ENCODE measurements around the gene TACR1. TPM values are rescaled to one million over a fixed set of nuclear protein-coding genes. Genes with fewer than 3 reads are reported as not detected.

The TACR1 gene
- total and polyA plus RNA-seq, 8 donors: 0.07 to 0.40 (median 0.09) TPM

DNA sequence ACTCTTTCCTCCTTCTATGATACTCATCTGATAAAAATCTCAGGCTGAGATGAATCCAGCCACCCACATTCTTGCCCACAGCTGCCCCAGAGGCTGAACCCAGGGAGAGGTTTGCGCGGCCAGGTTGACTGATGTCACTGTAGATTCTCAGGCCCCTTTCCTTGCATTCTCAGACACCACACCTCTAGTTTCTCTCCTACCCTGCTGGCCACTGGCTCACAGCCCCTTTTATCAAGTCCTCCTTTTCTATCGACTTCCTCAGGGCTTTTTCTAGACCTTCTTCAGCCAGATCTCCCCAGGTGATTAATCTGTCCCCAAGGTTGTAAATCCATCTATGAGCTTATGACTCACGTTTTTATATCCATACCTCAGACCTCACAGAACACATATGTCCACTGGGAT lies 99.8 kb downstream of the TACR1 start:
- no peak overlapping the region for H3K27ac ChIP-seq
- H3K27me3 ChIP-seq: no peaks in the 10 kb centered on the region
- no peaks in the 10 kb centered on the region for H3K4me1 ChIP-seq
- DNase-seq (no peak), FAIRE-seq (no peak), ATAC-seq (no peak)
- 59 to 74% methylated on average over 4 of the region's 4 CpGs for WGBS, 2 donors
- intact Hi-C loops (cut with DNase I): no loop called here
- H3K9me3 ChIP-seq: no peaks in the 10 kb centered on the region
- no peaks in the 10 kb centered on the region for H3K36me3 ChIP-seq
- TF ChIP-seq, protein P1, sequence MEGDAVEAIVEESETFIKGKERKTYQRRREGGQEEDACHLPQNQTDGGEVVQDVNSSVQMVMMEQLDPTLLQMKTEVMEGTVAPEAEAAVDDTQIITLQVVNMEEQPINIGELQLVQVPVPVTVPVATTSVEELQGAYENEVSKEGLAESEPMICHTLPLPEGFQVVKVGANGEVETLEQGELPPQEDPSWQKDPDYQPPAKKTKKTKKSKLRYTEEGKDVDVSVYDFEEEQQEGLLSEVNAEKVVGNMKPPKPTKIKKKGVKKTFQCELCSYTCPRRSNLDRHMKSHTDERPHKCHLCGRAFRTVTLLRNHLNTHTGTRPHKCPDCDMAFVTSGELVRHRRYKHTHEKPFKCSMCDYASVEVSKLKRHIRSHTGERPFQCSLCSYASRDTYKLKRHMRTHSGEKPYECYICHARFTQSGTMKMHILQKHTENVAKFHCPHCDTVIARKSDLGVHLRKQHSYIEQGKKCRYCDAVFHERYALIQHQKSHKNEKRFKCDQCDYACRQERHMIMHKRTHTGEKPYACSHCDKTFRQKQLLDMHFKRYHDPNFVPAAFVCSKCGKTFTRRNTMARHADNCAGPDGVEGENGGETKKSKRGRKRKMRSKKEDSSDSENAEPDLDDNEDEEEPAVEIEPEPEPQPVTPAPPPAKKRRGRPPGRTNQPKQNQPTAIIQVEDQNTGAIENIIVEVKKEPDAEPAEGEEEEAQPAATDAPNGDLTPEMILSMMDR (IDR thresholded peaks at IDR 0.05): no peak
- H3K4me3 ChIP-seq: no peak overlapping the region

DNA sequence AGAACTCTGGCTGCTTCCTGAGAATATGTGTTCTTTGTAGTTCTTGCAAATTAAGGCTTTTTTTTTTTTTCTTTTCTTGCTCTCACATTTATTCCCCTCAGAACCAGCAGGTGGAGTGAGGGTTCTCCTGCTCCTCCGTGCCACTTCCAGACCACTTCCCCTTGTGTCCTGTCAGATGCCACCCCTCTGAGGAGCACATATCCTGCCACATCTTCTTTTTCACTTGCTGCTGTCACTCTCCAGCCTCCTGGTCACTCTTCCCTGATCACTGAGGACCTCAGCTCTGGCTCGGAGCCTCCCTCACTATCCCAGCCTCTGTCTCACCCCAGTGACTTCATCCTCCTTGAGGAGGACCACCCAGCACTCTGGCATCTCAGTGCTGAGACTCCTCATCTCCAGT lies 100.5 kb downstream of the TACR1 start:
- ATAC-seq: no peak

DNA sequence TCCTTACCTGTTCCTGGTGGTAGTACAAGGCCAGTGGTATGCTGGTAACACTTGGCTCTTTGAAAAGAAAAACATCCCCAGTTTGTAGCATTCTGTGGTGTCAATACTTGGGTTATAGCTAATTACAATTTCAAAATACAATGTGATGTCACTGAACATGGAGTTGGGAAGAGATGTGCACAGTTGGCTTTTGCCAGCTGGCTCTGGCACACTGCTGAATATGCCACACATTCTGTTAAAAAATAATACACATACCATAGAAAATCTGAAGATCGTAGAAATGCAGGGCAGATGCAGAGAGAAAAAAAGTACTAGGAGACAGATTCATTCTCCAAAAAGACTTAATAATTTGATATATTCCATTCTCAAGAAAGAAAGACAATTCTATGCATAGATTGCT lies 101.5 kb downstream of the TACR1 start:
- FAIRE-seq (no peak), ATAC-seq (no peak), DNase-seq (no peak)
- Histone ChIP-seq H3K27ac (no peak overlapping the region), H3K36me3 (no peaks in the 10 kb centered on the region), H3K4me1 (no peaks in the 10 kb centered on the region), H3K4me3 (no peak overlapping the region), H3K9me3 (no peaks in the 10 kb centered on the region), H3K27me3 (no peaks in the 10 kb centered on the region)
- intact Hi-C loops (cut with DNase I): no loop called here
- TF ChIP-seq, protein P1 (IDR thresholded peaks at IDR 0.05): no peak
- WGBS, 2 donors: 61 to 89% methylated on average over 1 of the region's 1 CpG

More for the DNA sequence above, 100.5 kb downstream of the TACR1 start:
- DNase-seq (no peak), FAIRE-seq (no peak)
- H3K27ac ChIP-seq: no peak overlapping the region
- H3K4me1 ChIP-seq: no peaks in the 10 kb centered on the region
- TF ChIP-seq, protein P1 (IDR thresholded peaks at IDR 0.05): no peak
- no peaks in the 10 kb centered on the region for H3K27me3 ChIP-seq
- no peaks in the 10 kb centered on the region for H3K36me3 ChIP-seq
- no peak overlapping the region for H3K4me3 ChIP-seq
- intact Hi-C loops (cut with DNase I): no loop called here
- H3K9me3 ChIP-seq: no peaks in the 10 kb centered on the region
- WGBS, 2 donors: 41 to 44% methylated on average over 2 of the region's 2 CpGs

DNA sequence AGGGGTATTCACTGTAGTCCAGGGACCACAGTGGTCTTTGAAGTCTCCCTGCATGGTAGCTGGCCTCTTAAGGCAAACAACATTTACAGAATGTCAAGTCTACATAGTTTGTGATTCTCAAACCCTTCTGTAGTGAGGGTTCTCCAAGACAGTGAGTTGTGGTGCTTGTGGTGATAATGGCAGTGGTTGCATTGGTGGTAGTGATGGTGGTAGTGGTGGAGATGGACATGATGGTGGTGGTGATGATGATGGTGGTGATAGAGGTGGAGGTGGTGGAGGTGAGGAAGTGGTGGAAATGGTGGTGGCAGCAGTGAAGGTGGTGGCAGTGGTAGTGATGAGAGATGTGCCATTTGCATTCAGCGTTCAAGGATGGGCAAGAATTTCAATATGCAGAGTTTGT lies 104.9 kb downstream of the TACR1 start:
- 87 to 100% methylated on average over 1 of the region's 1 CpG for WGBS, 2 donors
- ATAC-seq: no peak
- FAIRE-seq: no peak
- intact Hi-C loops (cut with DNase I): no loop called here
- no peak overlapping the region for H3K27ac ChIP-seq
- H3K27me3 ChIP-seq: no peaks in the 10 kb centered on the region
- no peak overlapping the region for H3K4me3 ChIP-seq
- H3K9me3 ChIP-seq: no peaks in the 10 kb centered on the region
- no peaks in the 10 kb centered on the region for H3K4me1 ChIP-seq
- TF ChIP-seq, protein P1 (IDR thresholded peaks at IDR 0.05): no peak
- no peak for DNase-seq
- no peaks in the 10 kb centered on the region for H3K36me3 ChIP-seq

DNA sequence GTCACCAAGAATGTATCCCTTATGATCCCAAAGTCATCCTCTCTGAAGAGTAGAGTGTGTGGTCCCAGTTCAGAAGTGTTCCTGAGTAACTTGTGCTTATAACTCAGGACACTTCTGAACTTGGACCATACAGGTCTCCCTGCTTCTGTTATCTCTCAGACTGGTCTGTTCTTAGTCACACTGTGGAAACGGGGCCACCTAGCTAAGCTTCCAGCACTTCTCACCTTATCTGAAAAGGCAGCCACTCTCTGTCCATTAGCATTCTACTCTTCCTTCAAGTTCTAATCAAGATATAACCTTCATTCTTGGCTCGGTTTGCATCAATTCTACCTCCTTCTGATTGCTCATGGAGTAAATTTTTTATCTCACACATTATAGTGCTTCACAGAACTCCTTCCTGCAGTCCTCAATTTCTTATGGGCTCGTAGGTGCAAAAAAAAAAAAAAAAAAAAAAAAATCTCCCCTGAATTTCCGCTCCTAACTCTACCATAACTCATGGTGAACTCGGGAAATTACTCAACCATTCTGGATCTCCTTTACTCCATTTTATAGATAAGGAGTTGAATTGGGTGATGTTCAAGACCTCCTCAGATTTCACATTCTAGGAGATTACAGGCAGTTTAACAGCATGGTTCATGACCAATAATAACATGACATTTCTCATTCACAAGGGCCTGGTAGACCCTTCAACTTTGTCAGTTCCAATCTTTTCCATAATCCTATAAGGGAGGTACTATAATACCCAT lies 108.4 kb downstream of the TACR1 start:
- TF ChIP-seq, protein P1 (IDR thresholded peaks at IDR 0.05): no peak
- DNase-seq (no peak), ATAC-seq (no peak), FAIRE-seq (no peak)
- no peak overlapping the region for H3K4me3 ChIP-seq
- no peaks in the 10 kb centered on the region for H3K4me1 ChIP-seq
- 75 to 85% methylated on average over 5 of the region's 5 CpGs for WGBS, 2 donors
- intact Hi-C loops (cut with DNase I): no loop called here
- no peak overlapping the region for H3K27ac ChIP-seq
- no peaks in the 10 kb centered on the region for H3K9me3 ChIP-seq
- no peaks in the 10 kb centered on the region for H3K36me3 ChIP-seq
- H3K27me3 ChIP-seq: no peaks in the 10 kb centered on the region
